LHCN-M2 (cell line): ENCODE results near the gene ATP5F1A. TPM values are rescaled to one million over a fixed set of nuclear protein-coding genes. Genes with fewer than 3 reads are reported as not detected.
"Not testable (repeated sequence)": the region's sequence is repeated elsewhere in the genome, so short reads cannot be mapped to it uniquely, and the experiment has no call there.

Experiments
- DNase-seq: peaks from one replicate; pipeline ENCODE4 v3.0.0-alpha.2; 2012; ENCODE audit warnings: low read depth
- polyA plus RNA-seq: library from polyadenylated mRNA; unstranded; fragments of >200 nt; gene quantifications from one replicate; pipeline ENCODE4 v1.2.1, GENCODE V29; 2012; ENCODE audit warnings: missing spikeins
- total RNA-seq: library from RNA; depleted of rRNA; stranded (reverse); fragments of >200 nt; gene quantifications from 2 replicates; pipeline ENCODE4 v1.2.3, GENCODE V29; 2014; rRNA removed

ATP5F1A gene
- total RNA-seq: 607 and 704 TPM in 2 replicates
- 355 TPM for polyA plus RNA-seq

DNA sequence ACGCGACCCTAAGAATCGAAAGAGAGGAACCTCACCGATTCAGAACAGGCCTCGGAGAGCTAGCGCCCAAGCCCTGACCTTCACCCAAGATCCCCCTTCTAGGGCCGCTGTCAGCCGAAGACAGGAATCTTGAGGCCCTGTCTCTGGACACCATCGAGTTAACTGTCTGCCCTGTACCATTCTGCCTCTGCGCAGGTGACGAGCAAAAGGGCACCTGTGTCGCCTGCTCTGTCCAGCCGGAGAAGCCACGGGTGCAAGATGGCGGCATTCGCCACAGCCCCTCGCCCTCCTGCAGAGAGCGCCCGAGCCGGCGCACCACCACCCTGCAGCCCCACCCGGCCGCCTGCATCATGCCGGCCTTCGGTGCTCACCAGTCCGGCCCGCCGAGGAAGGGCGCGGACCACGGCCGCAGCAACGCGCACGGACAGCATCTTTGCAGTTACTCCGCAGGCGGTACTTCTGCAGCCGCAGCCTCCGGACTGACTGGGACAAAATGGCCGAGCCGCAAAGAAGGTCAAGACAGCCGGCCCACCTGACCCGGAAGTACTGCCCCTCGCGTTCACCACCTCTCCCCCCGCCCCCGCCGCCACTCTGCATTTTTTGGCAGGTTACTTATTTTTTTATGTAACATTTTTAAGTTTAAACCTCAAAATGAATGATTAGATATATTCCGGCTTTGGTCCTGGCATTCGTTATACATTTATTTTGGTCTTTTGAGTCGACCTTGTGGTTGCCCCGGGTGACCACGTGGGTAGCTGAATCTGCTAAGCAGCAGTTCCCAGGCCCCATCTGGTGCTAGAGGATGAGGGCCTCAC lies at the start of gene ATP5F1A:
Gene ATP5F1A, minus strand, starts transcription at position 496 of the 815 bp plus-strand sequence. Its CDS starts 65 bp downstream, at position 431.
- peak; percentile 78 for DNase-seq

GRCh38 chr18:46141199-46141598 lies 43.1 kb upstream of the ATP5F1A start:
- no peak for DNase-seq

DNA sequence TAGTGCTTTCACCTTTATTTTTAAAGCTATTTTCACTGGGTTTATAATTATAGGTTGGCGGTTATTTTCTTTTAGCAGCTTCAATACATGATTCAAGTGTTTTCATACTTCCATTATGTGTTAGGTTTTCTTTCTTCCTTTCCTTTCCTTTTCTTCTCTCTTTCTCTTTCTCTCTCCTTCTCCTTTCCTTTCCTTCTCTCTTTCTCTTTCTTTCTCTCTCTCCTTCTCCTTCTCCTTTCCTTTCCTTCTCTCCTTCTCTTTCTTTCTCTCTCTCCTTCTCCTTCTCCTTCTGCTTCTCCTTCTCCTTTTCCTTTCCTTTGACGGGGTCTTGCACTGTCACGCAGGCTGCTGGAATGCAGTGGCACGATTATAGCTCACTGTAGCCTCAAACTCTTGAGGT lies 42.1 kb upstream of the ATP5F1A start:
- no peak for DNase-seq

- peak; percentile 19 for DNase-seq
Observed at GRCh38 chr18:46134920-46135675, 37.0 kb upstream of the ATP5F1A start.

DNA sequence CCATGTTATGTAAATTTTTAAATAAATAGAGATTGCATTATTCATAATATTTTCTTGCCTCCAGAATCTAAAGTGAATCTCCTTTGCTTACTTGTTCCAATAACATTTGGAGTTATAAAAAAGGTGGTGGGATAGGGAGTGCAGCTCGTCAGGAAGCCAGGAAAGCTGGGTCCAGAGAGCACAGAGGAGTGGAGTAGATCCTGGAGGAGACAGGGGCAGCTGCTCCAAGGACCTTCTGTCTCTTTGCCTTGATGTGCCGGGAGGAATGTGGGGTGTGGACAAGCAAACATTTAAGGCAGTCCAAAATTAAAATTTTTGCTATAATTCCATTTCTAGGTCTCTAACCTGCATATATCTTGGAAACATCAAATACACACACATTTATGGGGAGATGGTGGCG lies 35.4 kb upstream of the ATP5F1A start:
- no peak for DNase-seq

GRCh38 chr18:46130549-46130948 lies 32.5 kb upstream of the ATP5F1A start:
- not testable (repeated sequence) for DNase-seq

DNA sequence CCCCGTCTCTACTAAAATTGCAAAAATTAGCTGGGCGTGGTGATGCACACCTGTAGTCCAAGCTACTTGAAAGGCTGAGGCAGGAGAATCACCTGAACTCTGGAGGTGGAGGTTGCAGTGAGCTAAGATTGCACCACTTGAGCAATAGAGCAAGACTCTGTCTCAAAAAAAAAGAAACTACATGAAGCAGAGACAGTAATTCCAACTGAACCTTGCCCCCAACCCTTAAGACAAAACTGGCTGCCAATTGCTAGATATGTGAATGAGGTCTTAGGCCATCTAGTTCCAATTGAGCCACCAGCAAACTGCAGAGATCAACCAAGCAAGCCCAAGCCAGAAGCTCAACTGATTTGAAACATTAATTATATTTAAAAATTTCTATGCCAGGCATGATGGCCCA lies 32.0 kb upstream of the ATP5F1A start:
- DNase-seq: no peak

DNA sequence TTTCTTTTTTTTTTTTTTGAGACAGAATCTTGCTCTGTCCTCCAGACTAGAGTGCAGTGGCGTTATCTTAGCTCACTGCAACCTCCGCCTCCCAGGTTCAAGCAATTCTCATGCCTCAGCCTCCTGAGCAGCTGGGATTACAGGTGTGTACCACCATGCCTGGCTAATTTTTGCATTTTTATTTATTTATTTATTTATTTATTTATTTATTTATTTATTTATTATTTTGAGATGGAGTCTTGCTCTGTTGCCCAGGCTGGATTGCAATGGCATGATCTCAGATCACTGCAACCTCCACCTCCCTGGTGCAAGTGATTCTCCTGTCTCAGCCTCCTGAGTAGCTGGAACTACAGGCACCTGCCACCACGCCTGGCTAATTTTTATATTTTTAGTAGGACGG lies 28.5 kb upstream of the ATP5F1A start:
- DNase-seq: not testable (repeated sequence)

DNA sequence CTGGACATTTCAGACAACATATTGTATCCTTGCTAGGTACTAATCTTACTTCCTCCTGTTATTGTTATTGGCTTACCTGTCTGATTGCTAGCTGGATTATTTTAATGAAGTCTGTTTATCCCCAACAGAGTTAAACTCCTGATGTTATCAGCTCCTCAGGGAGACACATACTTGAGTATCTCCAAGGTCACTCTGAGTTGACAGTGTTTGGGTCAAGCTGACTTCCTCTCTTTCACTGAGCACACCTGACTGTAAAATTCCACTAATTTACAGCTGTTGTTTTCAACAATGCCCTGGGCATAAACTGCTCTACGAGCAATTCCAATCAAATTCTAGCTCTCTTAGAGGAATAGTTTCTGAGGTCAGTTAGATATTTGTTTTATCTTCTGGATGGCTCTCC lies 15.7 kb upstream of the ATP5F1A start:
- no peak for DNase-seq

DNA sequence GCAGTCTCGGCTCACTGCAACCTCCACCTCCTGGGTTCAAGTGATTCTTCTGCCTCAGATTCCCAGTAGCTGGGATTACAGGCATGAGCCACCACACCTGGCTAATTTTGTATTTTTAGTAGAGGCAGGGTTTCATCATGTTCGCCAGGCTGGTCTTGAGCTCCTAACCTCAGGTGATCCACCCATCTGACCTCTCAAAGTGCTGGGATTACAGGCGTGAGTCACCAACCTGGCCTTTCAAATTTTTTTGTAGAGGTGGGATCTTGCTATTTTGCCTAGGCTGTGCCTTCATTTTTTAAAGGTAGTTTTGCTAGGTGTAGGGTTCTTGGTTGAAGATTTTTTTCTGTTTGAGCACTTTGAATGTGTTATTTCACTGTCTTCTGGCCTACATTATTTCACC lies 12.3 kb upstream of the ATP5F1A start:
- DNase-seq: no peak

DNA sequence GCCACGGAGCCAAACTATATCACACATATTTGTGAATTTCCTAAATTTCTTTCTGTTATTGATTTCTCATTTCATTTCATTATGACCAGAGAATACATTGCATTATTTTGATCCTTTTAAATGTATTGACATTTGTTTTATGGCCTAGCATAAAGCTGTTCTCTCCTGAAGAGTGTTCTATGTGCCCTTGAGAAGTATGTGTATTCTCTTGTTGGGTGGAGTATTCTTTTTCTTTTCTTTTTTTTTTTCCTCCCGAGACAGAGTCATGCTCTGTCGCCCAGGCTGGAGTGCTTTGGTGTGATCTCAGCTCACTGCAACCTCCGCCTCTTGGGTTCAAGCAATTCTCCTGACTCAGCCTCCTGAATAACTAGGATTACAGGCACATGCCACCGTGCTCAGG lies 11.3 kb upstream of the ATP5F1A start:
- no peak for DNase-seq

DNA sequence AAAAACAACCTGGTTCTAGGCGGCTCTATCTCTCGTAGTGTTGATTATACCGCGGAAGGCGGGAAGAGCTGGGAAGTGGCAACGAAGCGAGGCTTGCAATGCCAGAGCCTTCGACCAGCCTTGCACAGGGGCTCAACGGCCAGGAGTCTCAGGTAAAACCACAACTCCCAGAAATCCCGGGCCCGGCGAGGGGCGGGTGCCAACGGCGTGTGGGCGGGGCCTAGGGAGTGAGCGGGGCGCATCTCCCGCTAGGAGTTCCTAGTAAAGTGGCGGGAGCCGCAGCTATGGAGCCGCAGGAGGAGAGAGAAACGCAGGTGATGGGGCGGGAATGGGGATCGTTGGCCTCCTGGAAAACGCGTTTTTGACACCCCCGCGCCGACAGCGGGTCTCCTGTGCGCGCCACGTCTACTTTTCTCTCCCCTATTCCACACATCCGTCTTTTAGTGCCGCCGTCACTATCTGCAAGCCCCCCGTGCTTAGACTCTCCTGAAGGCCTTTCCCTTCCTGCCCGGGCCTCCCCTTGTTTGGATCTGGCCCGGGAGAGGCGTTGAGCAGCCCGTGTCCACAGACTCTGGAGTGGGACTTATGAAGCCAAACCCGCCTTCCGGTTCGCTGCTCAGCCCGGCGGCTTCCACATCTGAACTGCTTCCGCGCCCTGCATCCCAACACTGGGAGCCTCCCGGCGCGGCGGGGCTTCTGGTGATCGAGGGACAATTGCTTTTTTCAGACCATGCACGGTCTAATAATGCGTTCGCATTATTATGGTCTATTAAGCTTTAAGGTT lies 6.2 kb upstream of the ATP5F1A start, which contains the start of gene HAUS1:
Gene HAUS1, plus strand, starts transcription at position 258 of the 784 bp plus-strand sequence. Its CDS starts 27 bp downstream, at position 285.
- peak; percentile 82 for DNase-seq

GRCh38 chr18:46099463-46099862 lies 1.4 kb upstream of the ATP5F1A start:
- DNase-seq: no peak

DNA sequence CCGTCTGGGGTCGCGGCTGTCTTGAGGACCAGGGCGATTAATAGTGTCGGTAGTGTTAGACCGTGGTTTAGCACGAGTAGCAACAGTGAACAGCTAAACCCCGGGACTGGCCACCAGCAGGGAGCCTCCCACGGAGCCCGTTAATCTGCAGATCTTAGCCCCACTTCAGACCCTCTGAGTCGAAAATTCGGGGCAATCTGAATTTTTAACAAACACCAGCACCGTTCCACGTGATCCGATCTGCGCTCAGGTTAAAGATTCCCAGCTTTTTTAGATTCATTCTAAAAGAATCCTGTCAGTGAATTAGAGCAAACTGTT lies 479 bp upstream of the ATP5F1A start:
- no peak for DNase-seq

- DNase-seq: no peak
Observed at GRCh38 chr18:46097431-46097800, 680 bp downstream of the ATP5F1A start.

- peak; percentile 7 for DNase-seq
Observed at GRCh38 chr18:46096651-46097300, 1.3 kb downstream of the ATP5F1A start.

- DNase-seq: no peak
Observed at GRCh38 chr18:46095532-46095931, 2.6 kb downstream of the ATP5F1A start.

- DNase-seq: not testable (repeated sequence)
Observed at GRCh38 chr18:46088501-46088900, 9.6 kb downstream of the ATP5F1A start.

DNA sequence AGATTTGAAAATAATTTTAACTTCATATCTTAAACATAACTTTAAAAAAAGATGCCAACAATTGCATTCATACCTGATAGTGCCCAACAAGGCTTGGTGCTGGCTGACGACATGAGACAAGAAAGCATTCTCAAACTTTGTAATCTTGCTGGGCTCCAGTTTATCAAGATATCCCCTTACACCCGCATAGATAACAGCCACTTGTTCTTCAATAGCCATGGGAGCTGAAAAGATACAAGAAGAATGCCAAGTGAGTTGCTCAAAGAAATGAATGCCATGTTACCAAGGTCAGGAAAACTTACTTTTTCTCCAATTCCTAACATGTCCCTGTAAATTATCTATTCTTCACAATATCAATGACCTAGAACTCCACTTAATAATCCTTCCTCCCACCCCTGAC lies 13.7 kb downstream of the ATP5F1A start:
- DNase-seq: no peak

GRCh38 chr18:46080156-46080555 lies 17.9 kb downstream of the ATP5F1A start:
- DNase-seq: no peak

DNA sequence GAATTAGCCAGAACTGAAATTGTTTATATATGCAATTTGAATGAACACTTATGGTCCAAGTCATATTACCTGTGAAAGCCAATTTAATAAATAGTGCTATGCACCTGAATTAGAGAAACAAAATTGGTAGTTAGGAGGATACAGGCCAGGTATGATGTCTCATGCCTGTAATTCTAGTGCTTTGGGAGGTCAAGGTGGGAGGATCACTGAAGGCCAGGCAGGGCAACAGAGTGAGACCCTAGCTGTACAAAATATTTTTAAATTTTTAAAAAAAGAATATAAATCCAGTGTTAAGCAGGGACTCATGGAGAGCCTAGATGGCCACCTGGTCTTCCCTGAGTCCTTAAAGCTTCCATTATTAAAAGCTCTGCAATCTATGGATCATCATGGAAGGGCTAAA lies 18.8 kb downstream of the ATP5F1A start:
- DNase-seq: no peak
